Measurements from ENCODE around the gene DHRSX. TPM values are rescaled to one million over a fixed set of nuclear protein-coding genes. Genes with fewer than 3 reads are reported as not detected.
A peak's percentile ranks its signal among the peaks of the same experiment; 100 is the strongest.

The DHRSX gene
- total RNA-seq, 1 donor from 2014 or later, result 31.8 TPM

- H3K27me3 Mint-ChIP-seq (ENCODE audit: insufficient read depth, low read depth), result peaks cover 8% of the 10 kb centered on the region
- H3K9ac ChIP-seq, result no peak overlapping the region
- peaks cover 22% of the 10 kb centered on the region for H3F3A ChIP-seq (ENCODE audit: low read depth)
- DNase-seq (ENCODE audit: low spot score), result no peak
- no peaks in the 10 kb centered on the region for H3K9me3 Mint-ChIP-seq
- peaks cover 7% of the 10 kb centered on the region for H4K20me1 ChIP-seq (ENCODE audit: low read depth)
- H3K4me3 Mint-ChIP-seq, result no peak overlapping the region
- H3K27ac ChIP-seq, result no peak overlapping the region
- H3K9me3 ChIP-seq (ENCODE audit: low read depth), result no peaks in the 10 kb centered on the region
- H3K4me3 ChIP-seq, result no peak overlapping the region
- H3K27ac Mint-ChIP-seq, result peak overlapping the region; percentile 19
- H3K4me1 Mint-ChIP-seq, result peaks cover 63% of the 10 kb centered on the region
- peaks cover 12% of the 10 kb centered on the region for H3K36me3 Mint-ChIP-seq
- H3K4me2 ChIP-seq, result no peak overlapping the region
- no peaks in the 10 kb centered on the region for H3K27me3 ChIP-seq
- H3K4me1 ChIP-seq, result peaks cover 32% of the 10 kb centered on the region
- H3K36me3 ChIP-seq, result no peaks in the 10 kb centered on the region
- no peak for TF ChIP-seq EZH2phosphoT487 (IDR thresholded peaks at IDR 0.05)
- TF ChIP-seq EZH2 (IDR thresholded peaks at IDR 0.05), result no peak
- no peak for TF ChIP-seq CTCF (IDR thresholded peaks at IDR 0.05)
- peaks cover 29% of the 10 kb centered on the region for H3K79me2 ChIP-seq (ENCODE audit: low read depth)
- no peak overlapping the region for H2AFZ ChIP-seq (replicated peaks)
Measured at GRCh38 chrX:2397229-2398063, 103.3 kb downstream of the DHRSX start.

DNA sequence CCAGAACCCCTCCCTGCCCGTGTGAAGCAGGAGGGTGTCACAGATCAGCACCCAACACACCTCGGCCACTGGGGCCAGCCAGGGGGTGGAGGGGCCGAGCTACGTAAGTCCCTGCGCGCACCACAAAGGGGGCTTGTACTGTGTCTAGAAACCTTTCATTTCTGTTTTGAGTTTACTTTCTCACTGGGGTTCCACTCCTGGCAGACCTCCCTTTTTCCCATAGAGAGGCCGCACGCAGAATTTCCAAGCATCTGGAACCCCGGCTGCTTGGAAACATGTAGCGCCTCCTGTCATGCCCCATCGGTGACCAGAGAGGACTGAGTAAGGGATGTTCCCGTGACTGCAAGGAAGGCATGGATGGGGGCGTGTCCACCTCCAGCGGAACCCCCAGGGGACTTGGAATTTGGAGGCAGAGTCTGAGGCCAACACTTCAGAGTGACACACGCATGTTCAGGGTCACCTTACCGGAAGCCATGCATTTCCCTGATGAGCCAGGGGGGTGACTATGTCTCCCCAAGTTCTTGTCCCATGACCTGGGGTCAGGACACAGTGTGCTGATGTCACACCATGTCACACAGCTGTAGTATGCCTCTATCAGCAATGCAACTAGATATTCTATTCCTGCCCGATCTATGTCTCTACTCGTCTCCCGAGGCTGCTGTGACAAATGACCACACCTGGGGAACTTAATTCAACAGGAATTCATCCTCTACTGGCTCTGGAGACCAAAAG is 105.3 kb downstream of the DHRSX start:
- Histone ChIP-seq H3F3A (ENCODE audit: low read depth) (peaks cover 2% of the 10 kb centered on the region), H4K20me1 (ENCODE audit: low read depth) (no peaks in the 10 kb centered on the region), H3K9ac (no peak overlapping the region), H3K36me3 (peaks cover 9% of the 10 kb centered on the region), H3K4me3 (no peak overlapping the region), H3K4me2 (no peak overlapping the region), H3K27ac (no peak overlapping the region), H3K79me2 (ENCODE audit: low read depth) (peaks cover 24% of the 10 kb centered on the region), H2AFZ (replicated peaks) (no peak overlapping the region), H3K9me3 (ENCODE audit: low read depth) (peaks cover 6% of the 10 kb centered on the region), H3K4me1 (peaks cover 12% of the 10 kb centered on the region), H3K27me3 (no peaks in the 10 kb centered on the region)
- H3K36me3 Mint-ChIP-seq, result peaks cover 25% of the 10 kb centered on the region
- H3K27me3 Mint-ChIP-seq (ENCODE audit: insufficient read depth, low read depth), result peaks cover 8% of the 10 kb centered on the region
- TF ChIP-seq CTCF (IDR thresholded peaks at IDR 0.05), result no peak
- no peak for TF ChIP-seq EZH2 (IDR thresholded peaks at IDR 0.05)
- no peak for TF ChIP-seq EZH2phosphoT487 (IDR thresholded peaks at IDR 0.05)
- peaks cover 10% of the 10 kb centered on the region for H3K9me3 Mint-ChIP-seq
- H3K4me1 Mint-ChIP-seq, result peaks cover 45% of the 10 kb centered on the region
- peak overlapping the region; percentile 72 for H3K27ac Mint-ChIP-seq
- no peak for DNase-seq (ENCODE audit: low spot score)
- no peak overlapping the region for H3K4me3 Mint-ChIP-seq

- H3K9ac ChIP-seq, result no peak overlapping the region
- no peaks in the 10 kb centered on the region for H3K79me2 ChIP-seq (ENCODE audit: low read depth)
- H3K27ac ChIP-seq, result no peak overlapping the region
- no peak overlapping the region for H3K4me2 ChIP-seq
- TF ChIP-seq CTCF (IDR thresholded peaks at IDR 0.05), result no peak
- no peak for TF ChIP-seq EZH2phosphoT487 (IDR thresholded peaks at IDR 0.05)
- TF ChIP-seq EZH2 (IDR thresholded peaks at IDR 0.05), result no peak
- H4K20me1 ChIP-seq (ENCODE audit: low read depth), result no peaks in the 10 kb centered on the region
- H3K27me3 Mint-ChIP-seq (ENCODE audit: insufficient read depth, low read depth), result peaks cover 8% of the 10 kb centered on the region
- H3K27me3 ChIP-seq, result no peaks in the 10 kb centered on the region
- peaks cover 21% of the 10 kb centered on the region for H3K9me3 Mint-ChIP-seq
- no peak overlapping the region for H2AFZ ChIP-seq (replicated peaks)
- DNase-seq (ENCODE audit: low spot score), result no peak
- H3K9me3 ChIP-seq (ENCODE audit: low read depth), result peaks cover 6% of the 10 kb centered on the region
- no peak overlapping the region for H3K4me3 Mint-ChIP-seq
- H3K4me1 Mint-ChIP-seq, result peaks cover 22% of the 10 kb centered on the region
- peaks cover 4% of the 10 kb centered on the region for H3K4me1 ChIP-seq
- H3K36me3 ChIP-seq, result peaks cover 9% of the 10 kb centered on the region
- no peaks in the 10 kb centered on the region for H3F3A ChIP-seq (ENCODE audit: low read depth)
- no peak overlapping the region for H3K27ac Mint-ChIP-seq
- peaks cover 38% of the 10 kb centered on the region for H3K36me3 Mint-ChIP-seq
- no peak overlapping the region for H3K4me3 ChIP-seq
Measured at GRCh38 chrX:2391869-2392606, 108.7 kb downstream of the DHRSX start.

Data from neural progenitor cell (in vitro differentiated cells).